Superior temporal gyrus (tissue), 1 donor: ENCODE measurements around the gene TUBGCP6.
"Not testable (repeated sequence)": the region's sequence is repeated elsewhere in the genome, so short reads cannot be mapped to it uniquely, and the experiment has no call there.

Source experiments
- DNase-seq: peaks from one replicate; pipeline ENCODE4 v3.0.0-alpha.2; 2016; ENCODE audit errors: extremely low spot score

The TUBGCP6 gene

DNA sequence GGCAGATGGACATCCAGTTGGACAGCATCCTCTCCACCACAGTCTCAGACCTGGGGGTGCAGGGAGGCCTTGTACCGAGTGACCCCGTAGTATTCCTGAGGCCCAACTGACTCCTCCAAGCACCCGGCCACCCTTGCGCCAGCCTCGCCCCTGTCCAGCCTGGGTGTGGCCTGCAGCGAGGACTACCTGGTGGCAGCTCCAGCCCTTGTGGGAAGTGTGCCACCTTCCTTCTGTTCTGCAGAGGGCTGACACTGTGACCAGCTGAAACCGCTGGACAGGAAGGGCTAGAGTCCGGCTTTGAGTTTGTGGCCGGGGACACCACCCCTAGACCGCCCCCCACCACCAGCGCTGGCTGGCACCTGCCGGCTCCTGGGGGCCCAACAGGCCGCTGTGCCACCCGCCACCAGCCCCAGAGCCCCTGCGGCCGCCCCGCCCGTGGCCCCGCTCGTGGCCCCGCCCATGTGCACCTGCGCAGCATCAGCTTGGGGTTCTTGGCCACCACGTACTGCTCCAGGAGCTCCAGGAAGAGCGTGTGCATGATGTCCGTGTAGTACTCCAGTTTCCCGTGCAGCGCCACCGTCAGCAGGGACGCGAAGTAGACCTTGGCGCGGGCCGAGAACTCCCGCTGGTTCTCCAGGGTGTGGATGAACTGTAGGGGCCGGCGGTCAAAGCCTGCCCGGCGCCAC lies 35.3 kb upstream of the TUBGCP6 start:
- DNase-seq, result no peak

DNA sequence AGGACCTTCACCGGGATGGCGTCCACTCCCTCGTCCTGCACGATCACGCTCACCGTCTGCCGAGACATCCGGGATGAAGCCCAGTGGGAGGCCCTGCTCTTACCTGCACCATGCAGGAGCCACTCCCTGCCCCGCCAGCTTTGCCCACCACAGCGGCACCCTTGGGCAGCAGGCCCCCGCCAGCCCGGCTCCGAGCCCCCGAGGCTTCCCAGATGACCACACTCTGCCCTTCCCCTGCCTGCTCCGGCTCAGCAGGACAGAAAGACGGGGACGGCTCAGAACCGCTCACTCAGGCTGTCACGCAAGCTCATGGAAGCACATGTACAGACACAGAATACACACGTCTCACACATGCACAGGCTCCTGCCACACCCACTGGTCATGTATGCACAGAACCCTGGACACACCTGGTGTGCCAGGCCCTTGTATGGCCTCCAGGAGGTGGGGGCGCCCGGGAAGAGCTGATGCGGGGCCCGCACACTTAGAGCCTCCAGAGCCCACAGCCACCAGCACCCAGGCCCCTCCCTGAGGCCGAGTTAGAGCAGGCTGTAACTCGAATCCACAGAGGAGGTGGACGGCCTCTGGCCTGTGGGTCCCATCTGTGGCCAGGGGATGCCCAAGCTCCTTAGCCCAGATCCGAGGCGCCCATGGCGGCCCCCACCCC lies 34.3 kb upstream of the TUBGCP6 start:
- no peak for DNase-seq

DNA sequence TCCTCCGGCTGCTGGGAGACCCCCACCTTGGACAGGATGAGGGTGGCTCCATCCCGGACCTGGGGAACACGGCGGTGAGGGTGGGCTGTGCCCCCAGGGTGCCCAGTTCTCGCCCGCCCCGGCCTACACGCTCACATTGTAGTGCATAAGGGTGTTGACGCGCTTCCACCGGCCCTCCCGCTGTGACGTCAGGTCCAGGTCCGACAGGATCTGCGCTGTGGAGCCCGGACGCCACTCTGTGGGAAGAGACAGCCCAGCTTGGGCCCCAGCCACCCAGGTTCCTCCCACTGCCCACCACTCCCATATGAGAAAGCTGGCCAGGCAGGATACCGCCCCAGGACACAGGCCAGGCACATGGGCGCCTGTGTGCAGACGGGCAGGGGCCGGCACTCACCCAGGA lies 33.6 kb upstream of the TUBGCP6 start:
- DNase-seq, result no peak

DNA sequence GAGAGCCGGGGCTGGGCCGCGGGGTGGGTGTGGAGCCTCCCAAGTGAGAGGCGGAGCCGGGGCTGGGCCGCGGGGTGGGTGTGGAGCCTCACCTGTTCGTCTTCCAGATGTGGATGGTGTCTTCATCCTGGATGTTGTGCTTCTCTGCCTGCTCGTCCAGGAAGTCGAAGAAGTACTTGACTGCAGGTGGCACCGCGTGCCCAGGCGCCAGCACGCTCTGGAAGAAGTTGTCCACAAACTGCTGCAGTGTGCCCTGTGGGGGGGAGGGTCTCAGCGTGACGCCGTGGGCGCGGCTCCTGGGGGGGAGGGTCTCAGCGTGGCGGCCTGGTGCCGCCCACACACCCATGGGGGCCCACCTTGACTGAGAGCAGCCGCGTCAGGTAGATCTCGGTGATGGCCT lies 32.9 kb upstream of the TUBGCP6 start:
- DNase-seq, result no peak

DNA sequence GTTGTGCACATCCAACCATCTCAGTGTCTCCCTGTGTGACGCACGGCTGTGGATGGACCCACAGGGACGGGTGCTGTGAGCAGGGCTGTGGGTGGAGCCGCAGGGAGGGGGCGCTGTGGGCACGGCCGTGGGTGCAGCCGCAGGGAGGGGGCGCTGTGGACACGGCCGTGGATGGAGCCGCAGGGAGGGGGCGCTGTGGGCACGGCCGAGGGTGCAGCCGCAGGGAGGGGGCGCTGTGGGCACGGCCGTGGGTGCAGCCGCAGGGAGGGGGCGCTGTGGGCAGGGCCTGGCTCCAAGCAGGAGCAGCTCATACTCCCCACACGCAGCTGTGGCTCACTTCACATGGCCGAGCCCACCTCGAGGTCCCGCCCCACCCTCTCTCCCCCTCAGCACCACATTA lies 31.3 kb upstream of the TUBGCP6 start:
- peak; percentile 89 for DNase-seq

DNA sequence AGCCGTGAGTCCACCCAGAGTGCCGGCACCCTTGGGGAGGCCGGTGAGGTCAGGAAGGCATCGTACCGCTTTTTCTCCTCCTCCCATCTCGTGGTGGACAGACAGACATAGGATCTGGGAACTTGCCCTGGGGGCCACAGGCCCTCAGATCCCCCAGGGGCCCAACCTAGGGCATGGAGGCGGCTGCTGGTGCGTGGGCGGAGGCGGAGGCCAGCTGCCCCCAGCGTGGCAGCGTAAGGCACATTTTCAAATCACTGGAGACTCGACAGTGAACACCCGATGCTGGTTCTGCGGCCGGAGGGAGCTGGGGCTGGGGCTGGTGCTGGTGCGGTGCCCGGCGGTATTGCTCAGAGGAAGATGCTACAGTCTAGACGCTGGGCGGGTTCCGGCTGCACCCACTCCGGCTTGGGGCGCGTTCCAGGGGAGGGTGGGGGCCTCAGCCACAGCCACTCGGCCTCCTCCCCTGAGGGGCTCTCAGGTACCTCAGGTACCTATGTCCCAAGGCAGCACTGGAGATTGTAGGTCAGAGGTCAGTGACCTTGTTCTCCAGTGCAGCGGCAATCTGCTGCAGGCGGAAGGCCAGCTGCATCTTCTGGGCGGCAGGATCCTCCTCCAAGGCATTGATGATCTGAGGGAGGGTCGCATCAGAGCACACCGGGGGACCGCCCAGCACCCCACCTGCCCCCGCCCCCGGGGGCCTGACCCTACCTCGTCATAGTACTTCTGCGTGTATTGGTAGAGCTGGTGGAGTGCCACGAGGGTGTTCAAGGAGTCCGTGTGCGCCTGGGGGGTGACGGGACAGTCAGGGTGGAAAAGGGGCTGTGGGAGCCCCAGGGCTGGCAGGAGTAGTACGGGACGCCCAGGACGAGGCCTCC lies 30.6 kb upstream of the TUBGCP6 start:
- no peak for DNase-seq

DNA sequence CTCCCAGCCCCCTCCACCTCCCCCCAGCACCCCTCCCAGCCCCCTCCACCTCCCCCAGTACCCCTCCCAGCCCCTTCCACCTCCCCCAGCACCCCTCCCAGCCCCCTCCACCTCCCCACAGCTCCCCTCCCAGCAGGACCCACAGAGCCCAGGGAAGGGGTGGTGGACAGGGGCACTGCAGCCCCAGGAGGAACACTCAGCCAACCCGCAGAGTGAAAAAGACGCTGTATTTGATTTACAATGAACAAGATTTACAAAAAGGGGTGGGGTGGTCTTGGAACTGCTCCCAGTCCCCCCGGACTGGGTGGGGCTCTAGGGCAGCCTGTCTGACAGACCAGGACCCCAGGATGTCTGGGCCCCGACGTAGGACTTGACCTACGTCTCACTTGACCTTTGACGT lies 29.9 kb upstream of the TUBGCP6 start:
- DNase-seq, result no peak

DNA sequence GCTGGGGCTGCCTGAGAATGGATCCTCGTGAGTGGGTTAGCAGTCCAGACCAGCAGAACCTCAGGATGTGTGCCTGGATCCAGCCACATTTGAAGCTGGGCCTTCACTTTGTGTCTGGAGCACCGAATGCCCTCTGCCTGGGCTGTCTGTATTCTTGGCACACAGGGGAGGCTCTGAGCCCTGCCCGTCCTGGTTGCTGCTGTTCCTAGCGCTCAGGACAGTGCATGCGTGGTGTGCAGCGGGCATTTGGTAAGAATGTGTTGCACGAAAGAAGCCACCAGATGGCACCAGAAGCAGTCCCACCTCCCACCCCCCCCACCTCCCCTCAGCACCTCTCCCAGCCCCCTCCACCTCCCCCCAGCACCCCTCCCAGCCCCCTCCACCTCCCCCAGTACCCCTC lies 29.5 kb upstream of the TUBGCP6 start:
- DNase-seq, result no peak

DNA sequence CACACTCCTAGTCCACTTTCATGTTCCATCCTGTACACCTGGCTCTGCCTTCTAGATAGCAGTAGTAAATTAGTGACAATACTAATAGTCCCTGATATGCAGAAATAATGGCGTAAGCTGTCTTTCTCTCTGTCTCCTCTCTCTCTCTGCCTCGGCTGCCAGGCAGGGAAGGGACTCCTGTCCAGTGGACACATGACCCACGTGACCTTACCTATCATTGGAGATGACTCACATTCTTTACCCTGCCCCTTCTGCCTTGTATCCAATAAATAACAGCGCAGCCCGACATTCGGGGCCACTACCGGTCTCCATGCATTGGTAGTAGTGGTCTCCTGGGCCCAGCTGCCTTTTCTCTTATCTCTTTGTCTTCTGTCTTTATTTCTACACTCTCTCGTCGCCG lies 29.0 kb upstream of the TUBGCP6 start:
- DNase-seq, result not testable (repeated sequence)

DNA sequence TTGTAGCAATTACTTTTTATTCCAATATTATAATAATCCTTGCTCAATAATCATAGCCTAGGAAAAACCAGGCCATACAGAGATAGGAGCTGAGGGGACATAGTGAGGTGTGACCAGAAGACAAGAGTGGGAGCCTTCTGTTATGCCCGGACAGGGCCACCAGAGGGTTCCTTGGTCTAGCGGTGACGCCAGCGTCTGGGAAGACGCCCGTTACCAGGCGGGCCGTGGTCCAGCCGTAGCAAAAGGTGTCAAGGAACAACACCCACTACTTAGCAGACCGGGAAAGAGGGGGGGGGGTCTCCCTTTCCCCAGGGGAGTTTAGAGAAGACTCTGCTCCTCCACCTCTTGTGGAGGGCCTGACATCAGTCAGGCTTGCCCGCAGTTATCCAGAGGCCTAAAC lies 28.5 kb upstream of the TUBGCP6 start:
- not testable (repeated sequence) for DNase-seq

DNA sequence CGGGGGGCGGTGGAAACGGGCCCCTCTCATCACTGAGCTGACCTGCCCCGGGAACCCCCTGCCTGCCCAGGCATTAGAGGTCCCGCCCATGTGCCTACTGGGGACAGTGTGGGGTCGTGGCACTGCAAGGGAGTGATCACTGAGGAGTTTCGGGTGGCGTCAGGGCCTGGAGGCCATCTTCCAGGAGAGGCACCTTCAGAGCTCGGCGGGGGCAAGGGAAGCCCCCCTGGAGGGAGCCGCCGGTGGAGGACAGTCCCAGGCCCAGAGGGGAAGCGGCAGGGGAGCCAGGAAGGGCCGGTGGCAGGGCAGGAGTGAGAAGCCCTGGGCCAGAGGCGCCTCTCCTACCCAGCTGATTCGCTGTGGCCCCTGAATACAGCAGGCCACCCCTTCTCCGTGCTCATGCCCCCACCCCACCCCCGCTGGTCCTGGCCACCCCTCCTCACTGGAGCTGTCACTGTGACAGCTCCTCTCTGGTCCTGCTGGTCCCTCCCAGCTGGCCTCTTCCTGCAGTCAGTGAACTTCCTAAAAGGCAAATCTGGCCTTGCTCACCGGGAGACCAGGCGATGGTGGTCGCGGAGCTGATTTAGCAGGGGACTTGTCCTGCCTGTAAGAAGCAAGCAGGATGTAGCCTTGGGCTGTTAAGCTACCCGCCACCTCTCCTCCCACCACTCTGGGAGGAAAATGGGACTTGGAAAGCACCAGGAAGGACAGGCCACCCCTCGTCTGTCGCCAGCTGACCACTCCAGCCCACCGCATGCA lies 27.4 kb upstream of the TUBGCP6 start:
- no peak for DNase-seq

DNA sequence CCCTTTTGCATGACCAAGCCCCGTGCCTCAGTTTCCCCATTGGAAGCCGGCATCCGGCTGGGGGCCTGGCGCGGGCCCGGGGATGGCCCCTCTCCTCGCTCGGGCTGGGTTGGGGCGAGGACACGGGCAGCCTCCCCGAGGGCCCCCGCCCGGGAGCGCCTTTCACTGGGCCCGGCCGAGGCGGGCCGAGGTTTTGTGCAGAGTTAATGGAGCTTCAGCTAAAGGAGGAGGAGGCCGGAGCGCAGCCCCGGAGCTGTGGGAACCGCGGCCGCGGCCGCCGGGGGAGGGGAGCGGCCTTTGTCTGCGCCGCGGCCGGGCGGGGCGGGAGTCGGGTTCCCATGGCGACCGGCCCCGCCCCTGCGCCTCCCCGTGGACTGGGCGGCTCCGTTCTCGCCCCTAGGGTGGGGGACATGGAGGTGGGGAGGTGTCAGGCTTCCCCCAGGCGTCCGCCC lies 26.7 kb upstream of the TUBGCP6 start:
- DNase-seq, result no peak

DNA sequence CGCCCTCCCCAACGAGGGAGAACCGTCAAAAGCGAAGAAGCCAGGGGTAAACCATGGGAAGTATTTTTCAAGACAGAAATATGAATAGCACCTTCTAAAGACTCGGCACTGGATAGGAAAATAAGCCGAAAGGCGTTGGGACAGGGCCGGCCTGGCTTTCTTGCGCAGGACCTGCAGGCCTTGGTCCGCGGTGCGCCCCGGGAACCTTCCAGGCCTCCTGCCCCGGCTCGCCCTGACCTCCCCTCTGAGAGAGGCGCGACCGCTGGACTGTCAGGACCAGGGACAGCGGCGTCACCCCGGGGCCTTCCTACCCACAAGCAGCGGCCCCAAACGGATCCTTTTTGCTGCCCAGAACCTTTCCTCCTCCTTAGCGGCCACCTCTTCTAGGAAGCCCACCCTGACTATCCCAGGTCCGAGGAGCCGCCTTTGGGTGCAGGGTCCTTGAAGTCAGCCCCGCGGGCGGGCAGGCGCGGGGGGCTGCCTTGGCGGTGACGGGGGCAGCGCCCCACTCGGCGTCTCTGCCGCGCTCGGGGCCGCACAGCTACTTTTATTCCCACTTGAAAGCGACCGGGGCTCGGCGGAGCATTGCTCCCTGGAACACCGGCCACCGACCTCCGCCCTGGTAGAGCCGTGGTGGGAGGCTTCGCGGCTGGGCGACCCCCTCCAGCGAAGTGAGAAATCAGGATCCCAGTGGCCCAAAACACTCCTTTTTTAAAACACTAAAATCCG lies 26.0 kb upstream of the TUBGCP6 start:
- DNase-seq, result no peak

DNA sequence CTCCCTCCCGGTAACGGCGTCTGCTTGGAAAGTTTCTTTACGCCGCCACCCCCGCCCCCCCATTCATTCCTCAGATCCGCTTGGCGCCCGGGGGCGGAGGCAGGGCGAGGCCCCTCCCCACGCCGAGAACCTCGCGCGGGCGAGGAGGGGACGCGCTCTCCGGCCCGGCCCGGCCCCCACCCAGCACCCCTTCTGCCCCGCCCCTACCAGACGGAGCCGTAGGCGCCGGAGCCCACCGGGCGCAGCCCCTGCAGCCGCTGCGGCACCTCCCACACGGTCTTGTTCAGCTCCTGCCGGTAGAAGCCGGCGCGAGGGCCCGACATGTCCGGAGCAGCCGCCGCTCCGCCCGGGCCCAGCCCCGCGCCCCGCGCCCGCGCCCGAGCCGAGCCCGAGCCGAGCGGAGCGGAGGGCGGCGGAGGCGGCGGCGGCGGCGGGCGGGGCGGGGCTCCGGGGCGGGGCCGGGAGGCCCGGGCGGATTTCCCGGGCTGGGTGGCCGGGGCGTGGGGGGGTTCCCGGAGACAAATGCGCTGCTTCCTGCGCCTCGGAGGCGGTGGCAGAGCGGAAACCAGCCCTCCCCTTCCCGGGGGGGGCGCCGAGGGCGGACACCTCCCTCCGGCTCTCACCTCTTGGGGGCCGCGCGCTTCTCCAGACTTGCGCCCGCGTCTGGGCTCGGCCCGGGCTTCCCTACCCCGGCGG lies 25.3 kb upstream of the TUBGCP6 start, which contains the start of gene MAPK11:
Gene MAPK11, minus strand, starts transcription at position 411 of the 696 bp plus-strand sequence. Its CDS starts 88 bp downstream, at position 323.
- DNase-seq, result no peak

DNA sequence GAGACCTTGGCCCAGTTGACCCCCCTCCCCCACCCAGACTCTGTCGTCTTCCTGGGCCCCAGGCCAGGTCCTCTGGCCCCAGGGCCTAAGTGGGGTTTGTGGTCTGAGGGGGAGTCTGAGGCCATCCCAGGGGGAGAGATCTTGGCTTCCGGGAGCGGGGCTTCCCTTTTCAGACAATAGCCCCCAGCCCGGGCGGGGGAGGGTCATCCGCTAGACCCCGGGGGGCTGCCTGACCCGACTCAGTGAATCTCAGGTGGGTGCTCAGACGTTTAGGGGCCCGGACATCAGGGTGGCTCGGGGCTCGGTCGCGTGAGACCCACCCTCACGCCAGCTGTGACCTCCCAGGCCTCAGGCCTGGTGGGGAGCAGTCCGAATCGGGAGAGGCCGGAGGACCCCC lies 24.7 kb upstream of the TUBGCP6 start:
- no peak for DNase-seq

DNA sequence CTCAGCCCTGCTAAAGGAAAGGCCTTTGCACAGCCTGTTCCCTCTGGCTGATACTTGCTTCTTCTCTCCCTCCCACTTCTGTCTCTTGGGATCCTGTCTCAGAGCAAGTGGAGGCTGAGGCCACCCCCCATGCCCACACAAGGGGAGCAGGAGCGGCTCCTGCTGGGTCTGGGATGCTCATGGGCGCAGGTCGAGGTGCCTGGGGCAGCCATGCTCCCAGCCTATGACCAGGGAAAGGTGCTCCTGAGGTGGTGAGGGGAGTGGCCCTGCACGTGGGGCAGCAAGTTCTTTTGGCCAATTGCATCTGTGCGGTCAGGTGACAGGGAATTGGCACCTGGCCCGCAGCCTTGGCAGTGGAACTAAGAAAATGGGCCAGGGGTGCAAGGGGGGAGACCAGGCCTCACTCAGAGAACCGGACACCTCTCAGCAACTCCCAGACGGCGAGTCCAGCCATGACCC lies 23.9 kb upstream of the TUBGCP6 start:
- DNase-seq, result no peak

DNA sequence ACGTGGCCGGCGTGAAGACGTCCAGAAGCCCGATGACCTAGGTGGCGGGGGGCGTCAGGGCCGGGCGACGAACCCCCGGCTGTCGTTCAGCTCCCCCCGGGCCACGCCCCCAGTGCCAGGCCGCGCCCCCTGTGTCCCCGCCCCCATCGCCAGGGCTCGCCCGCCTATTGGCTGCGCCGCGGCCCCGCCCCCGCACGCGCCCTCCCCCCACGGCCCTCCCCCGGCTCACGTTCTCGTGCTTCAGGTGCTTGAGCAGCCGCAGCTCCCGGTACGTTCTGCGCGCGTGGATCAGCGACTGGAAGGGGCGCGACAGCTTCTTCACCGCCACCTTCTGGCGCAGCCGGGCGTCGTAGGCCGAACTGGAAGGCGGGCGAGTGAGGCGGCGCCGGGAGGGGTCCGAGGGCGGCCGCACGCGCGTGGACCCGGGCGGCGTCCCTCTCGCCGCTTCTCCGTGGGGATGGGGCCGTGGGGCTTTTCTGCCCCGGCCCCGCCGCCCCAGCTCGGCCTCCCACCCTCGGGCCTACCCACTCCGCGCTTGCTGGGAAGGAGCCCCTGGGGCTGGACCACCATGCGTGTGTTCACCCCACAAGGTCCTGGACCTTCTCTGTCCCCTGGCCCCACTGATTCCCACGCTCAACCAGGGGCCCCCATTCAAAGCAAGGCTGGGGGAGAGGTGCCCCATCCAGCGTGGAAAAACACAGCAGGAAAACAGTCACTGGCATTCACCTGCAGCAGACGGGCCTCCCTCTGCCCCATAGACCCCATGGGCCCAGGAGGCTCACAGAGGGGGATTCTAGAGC lies 23.0 kb upstream of the TUBGCP6 start:
- no peak for DNase-seq

DNA sequence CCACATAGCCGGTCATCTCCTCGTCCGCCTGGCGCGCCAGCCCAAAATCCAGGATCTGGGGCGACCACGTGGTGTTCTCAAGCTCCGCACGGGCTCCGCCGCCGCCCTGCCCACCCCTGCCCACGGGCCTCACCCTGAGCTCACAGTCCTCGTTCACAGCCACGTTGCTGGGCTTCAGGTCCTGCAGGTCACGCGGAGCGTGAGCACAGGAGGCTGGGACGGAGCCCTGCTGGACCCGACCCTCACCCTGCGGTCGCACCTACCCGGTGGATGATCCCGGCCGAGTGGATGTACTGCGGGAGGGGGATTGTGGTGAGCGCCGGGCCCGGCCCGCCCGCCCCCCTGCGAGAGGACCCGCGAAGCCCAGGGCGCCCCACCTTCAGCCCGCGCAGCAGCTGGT lies 22.2 kb upstream of the TUBGCP6 start:
- DNase-seq, result no peak

DNA sequence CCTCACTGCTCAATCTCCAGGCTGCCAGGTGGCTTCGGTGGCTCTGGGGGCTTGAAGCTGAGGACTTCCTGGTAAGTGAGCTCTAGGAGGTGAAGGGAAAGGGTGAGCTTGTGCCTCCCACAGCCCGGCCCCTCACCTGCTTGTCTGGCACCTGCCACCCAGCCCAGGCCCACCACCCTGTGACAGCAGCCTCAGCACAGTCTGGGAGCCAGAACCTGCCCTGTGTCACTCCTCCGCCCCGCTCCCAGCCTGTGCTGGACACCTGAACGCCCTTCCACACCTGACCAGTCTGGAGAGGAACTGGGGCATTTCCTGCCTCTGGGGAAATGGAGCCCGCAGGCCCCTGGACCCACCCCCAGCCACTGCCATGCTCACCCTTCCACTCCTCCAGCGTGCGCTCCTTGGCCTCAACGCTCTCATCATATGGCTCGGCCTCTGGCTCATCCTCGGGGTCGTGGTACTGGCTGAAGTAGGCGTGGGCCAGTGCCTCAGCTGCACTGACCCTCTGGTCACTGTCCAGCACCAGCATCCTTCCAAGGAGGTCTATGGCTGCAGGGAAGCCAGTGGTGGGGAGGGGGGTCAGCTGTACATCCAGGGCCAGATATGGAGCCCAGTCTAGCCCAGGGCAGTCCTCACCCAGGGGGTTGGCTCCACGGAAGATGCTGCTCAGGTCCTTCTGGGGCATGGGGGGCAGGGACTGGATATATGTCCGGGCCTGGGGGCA lies 20.3 kb upstream of the TUBGCP6 start:
- peak; percentile 5 for DNase-seq
